SHP77 (cell line): Measurements from ENCODE around the gene ARHGEF12.
A peak's percentile ranks its signal among the peaks of the same experiment; 100 is the strongest.
"Not testable (repeated sequence)": the region's sequence is repeated elsewhere in the genome, so short reads cannot be mapped to it uniquely, and the experiment has no call there.

Source experiments
- DNase-seq, 2 experiments: peaks; one replicate each; lab custom pipeline; 2025; lab: John Stamatoyannopoulos, UW

The ARHGEF12 gene

DNA sequence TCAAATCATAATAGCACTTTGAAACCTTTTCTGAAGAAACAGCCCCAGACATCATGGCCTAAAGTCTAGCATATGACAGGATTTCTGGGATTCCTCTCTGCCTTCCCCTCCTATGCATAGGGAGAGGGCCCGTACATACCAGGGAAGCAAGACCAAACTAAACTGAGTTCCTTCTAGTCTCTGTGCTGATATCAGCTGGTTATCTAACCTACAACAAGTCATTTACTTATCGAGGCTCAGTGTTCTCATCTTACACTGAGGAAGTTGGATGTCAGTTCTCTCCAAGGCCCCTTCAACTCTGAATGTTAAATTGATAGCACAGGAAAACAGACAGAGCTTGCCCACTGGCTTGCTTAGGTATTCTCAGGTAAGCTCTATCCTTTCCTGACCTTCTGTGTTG lies 158.4 kb downstream of the ARHGEF12 start:
- no peak for DNase-seq

DNA sequence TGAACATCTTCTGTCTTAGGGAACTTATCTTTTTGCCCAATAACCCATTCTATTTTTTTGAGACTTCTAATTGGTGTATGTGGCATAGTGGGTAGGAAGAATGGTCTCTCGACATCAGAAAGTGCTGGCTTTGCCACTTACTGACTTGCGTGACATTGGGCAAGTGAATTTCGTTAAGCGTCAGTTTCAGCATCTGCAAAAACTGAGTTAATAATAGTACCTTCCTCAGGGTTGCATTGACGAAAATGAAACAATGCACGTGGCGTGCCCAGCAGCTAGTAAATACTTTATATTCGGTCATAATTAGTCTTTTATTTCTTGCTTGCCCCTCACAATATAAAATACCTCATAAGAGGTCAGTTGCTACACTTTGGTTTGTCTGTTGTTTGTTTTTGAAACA lies 162.9 kb downstream of the ARHGEF12 start:
- no peak for DNase-seq

DNA sequence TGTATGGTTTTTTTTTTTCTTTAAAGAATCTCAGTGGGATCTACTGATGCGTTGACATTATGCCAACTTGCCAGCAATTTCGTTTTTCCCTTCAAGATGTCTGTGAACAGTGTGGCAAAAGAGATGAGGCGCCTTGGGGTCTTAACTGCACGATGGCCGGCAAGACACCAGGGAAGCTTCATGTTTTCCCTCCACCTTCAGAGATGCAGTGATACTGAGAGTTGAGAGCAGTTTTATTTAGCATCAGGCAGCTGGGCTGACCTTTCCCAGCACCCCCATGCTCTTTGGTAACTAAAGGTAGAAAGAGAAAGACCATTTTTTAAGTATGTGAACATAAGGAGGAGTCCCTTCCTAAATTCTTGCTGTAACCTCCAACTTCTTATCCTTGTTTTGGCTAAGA lies 163.6 kb downstream of the ARHGEF12 start:
- DNase-seq = no peak

DNA sequence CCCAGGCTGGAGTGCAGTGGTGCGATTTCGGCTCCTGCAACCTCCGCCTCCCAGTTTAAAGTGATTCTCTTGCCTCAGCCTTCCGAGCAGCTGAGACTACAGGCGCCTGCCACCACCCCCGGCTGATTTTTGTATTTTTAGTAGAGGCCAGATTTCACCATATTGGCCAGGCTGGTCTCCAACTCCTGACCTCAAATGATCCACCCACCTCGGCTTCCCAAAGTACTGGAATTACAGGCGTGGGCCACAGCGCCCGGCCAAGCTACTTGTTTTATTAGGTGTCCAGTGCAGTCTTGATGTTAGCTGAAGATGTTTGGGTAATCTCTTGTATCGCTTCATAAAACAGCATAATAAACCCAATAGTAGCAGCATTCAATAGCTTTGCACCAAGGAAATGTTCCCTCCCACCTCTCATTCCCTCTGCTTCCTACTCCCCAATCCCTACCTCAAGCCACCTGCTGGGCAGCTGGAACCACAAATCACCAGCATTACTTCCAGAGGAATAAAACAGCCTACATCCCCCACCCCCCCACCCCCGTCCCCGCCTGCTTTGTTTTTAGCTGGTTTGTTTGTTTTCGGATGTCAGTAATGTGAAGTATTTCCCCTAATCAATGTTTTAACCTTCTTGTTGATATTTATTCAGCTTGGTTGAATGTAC lies 164.3 kb downstream of the ARHGEF12 start:
- DNase-seq = peak in 1 of 2 experiments; percentile 52

DNA sequence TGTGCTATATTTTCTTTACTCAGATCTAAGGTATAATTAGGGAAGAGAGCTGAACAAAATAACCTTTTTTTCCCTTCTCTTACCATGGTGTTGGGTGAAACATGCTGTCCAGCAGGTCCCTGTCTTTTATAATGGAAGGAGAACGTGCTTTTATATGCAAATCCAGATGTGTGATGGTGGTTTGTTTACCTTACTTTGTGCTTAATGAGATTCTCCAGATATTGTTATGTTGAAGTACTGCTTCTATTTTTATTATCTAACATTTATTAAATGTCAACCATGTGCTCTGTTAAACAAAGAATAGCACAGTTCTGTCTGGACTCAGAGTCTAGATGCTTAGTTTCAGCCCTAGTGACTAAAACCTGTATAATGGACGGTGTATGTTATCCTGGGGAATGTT lies 165.2 kb downstream of the ARHGEF12 start:
- DNase-seq = no peak

DNA sequence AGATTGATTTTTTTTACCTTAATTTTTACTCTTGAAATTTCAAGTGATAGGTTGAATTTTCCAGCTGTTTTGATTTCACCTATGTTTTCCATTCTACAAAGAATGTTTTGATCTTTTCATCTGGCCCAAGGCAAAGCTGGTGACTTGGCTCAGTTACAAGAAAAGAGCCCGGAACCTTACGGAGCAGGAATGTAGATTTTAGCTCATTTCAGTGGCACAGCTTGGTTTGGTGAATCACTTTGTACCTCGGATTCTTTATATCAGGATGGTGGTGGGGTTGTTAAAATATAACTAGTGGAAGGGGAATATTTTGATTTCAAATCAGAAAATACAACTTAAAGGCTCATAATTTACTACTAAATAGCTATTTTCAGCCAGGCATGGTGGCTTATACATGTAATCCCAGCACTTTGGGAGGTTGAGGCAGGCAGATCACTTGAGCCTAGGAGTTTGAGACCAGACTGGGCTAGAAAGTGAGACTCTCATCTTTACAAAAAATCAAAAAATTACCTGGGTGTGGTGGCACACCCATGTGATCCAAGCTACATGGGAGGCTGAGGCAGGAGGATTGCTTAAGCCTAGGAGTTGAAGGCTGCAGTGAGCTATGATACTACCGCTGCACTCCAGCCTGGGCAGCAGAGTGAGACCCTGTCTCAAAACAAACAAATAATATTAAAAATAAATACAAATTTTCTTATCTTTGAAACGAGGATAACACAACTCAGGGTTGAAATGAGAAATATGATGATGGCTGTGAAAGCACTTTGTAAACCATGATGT lies 166.0 kb downstream of the ARHGEF12 start:
- DNase-seq = no peak

DNA sequence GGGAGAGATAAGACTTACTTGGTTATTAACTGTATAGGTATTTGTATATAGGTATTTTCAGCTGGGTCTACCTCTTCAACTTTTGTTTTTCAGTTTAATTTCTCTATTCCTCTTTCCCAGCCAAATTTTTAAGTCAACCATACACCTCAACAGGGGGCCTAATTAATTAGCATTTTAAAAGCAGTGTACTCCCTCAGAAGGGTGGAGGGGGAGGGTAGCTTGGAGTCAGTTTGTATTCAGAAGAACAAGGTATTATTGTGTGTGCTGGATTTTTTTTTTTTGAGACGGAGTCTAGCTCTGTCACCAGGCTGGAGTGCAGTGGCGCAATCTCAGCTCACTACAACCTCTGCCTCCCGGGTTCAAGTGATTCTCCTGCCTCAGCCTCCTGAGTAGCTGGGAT lies 167.3 kb downstream of the ARHGEF12 start:
- DNase-seq = not testable (repeated sequence)

DNA sequence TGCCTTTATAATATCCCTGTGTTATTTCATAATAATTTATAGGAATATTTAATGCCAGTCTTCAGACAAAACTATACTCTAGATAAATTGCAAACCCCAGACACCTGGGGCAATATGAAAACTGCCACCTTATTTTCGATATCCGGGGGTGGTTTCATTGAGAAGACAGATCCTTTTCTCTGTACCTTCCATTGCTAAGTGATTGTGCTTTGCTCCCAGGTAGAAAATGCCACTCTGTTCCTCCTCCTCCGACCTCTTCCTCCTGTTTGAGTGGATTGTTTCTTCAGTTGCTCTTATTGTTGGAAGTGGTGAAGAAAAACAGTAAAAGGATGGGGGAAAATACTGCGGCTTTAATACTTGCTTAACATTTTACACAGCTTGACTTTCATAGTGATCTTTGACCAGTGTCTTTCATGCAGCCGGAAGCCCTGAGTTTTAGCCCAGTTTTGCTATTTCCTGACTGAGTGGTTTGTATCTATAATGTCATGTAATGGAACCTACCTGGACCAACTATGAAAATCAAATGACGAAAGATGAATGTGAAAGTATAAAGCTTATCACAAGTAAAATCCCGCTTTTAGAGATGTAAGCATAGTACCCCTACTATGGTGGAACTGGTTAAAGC lies 169.7 kb downstream of the ARHGEF12 start:
- no peak for DNase-seq

DNA sequence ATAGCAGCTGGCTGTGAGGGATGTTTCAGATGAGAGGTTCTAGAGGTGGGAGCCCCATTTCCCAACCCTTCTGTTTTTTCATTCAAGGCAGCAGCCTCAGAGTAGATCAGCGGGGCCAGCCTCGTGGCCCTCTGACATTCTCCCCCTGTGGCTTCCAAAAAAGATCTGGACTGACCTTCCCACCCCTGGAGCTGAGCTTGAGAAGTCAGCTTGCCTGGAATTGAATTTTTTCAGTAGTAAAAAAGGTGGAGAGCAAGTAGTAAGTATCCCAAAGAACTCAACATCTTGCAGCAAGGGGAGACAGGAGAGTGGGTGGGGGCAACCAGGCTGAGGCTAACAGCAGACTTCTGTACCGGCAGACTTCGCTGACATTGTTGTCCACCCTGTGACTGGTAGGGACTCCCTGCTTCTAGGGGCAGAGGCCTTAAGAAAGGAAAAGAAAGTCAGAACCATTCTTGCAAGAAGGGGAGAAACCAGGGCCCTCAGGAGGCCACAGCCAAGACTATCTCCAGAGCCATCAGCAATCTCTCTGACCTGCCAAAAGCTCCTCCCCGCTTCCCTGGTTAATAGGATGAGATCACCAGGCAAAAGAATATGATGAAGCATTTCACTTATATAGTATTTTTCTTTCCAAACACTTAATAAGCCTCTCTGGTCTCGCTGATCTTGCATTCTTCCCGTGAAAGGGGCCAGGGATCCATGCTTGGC lies 173.3 kb downstream of the ARHGEF12 start:
- DNase-seq = no peak

DNA sequence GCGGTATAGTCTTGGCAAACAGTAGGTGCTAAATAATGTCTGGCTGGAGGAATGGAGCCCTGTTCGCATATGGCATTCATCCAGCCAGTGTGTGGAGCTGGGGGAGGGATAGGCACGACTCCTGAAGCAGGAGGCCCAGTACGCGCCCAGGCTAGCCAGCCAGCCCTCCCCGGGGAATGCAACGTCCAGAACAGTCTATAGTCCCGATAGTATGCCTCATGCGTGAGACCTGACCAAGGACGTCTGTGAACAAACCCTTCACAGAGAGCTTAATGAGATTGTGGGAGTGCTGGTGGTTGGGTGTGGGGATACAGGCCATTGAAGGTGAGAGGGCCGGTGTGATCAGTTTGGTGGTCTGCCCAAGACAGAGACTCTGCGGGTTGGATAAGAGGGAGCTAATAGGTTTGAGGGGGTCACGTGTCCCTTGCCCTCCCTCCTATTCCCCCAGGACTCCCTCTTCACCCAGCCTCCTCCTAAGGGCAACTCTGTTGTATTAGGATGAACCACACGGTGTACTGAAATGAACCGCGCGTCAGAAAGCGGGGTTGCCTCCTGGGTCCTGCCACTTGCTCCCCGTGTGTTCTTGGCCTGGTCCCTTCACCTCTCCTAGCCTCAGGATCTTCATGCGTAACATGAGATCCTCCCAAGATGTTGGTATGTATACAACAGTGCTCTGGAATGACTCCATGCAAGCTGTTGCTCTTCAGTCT lies 174.3 kb downstream of the ARHGEF12 start:
- DNase-seq = no peak

DNA sequence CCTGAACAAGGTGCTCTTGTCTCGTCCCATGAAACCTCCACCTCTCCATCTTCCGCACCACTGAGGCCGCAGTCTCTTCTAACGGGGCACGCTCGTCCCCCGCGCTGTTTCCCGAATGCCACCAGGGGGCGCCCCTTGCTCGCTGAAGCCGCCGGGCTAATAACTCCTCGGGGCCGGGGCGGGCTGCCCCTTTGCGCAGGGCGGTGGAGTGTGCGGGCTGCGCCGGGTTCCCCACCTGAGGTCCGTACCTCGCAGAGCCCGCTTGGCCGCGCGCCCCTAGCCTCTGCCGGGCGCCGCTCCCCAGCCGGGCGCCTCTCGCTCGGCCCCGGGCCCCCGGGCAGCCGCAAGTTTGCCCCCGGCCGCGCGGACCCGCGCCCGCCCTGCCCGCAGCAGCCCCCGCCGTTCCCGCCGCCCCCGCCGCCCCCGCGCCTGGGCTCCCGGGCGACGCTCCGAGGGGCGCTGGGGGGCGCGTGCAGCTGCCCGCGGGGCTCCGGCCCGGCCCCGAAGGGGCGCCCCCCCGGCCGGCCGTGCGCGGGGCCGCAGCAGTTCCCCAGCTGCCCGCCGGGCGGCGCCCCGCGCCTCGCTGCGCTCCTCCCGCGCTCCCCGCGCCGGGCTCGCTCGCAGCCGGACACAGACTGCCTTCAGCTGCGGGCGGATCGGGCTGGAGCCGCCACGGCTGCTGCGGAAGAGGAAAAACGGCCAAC lies 175.1 kb downstream of the ARHGEF12 start, which contains the start of gene GRIK4:
Gene GRIK4 (plus strand): TSS at position 633 of the 704 bp plus-strand sequence. CDS start 148,571 bp downstream, outside the sequence.
- peak; percentile 59 to 68 for DNase-seq

DNA sequence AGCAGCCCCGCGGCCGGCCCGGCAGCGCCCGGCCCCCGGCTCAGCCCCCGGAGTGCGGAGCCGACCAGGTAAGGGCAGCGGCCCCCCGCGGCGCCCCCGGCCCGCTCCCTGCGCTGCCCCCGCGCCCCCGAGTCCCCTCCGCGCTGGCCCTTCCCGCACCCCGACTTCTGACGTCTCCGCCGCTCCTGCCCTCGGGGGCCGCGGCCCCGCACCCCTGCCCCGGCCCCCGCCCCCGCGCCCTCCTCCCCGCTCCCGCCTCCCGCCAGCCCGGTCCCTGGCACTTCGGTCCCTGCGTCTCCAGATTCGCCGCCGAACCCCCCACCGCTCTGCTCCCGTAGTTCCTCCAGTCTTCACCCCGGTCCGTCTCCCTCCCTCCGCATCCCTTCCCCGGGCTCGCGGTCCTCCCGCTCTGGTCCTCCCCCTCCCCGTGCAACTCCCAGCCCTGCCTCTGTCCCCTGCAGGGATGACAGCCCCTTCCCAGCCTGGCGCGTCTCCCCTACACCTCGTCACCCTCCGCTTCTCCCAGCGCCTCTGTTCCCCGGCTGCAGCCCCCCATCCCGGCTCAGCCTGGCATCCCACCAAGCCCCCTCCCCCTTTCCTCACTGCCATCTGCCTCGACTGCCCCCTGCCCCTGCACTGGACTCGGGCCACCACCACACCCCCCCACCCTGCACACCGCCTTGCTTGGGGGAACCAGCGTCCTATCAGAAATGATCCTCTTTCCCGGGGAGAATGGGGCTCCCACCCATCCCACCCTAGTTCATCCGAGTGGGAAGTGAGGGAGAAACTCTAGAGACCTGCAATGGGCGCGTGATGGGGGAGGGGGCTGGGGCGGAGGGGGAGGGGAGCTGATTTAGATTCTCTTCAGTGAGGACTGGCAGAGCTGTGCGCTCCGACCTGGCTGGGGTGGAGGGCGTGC lies 175.9 kb downstream of the ARHGEF12 start:
- no peak for DNase-seq

DNA sequence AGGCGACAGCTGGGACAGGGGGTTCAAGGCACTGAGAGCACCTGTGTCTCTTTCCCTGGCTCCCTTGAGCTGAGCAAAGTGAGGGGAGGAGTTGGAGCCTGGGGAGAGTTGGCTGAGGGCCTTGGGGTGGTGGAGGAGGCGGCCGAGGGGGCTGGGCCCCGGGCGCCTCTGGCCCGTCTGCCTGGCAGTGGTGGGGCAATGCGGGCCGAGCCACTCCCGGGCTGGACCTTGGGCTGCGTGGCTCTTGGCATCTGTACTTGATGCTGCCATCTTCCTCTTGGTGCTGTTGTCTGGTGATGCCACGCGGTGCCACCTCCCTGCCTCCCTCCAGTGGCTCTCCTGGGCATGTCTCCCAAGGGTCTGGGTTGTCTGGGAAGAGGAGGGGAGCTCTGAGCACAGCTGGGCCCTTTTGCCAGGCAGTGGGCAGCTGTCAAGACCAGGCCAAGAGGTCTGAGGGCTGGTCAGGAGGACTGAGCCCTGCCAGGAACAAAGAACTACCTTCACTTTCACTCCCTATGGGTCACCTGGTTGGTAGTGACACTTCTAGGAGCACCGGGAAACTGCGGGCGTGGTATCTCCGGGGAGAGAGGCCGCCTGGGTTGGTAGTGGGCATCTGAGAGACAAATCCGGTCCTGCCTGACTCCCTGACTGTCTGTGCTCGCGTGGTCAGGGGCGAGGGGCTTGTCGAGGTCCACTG lies 176.7 kb downstream of the ARHGEF12 start:
- no peak for DNase-seq

DNA sequence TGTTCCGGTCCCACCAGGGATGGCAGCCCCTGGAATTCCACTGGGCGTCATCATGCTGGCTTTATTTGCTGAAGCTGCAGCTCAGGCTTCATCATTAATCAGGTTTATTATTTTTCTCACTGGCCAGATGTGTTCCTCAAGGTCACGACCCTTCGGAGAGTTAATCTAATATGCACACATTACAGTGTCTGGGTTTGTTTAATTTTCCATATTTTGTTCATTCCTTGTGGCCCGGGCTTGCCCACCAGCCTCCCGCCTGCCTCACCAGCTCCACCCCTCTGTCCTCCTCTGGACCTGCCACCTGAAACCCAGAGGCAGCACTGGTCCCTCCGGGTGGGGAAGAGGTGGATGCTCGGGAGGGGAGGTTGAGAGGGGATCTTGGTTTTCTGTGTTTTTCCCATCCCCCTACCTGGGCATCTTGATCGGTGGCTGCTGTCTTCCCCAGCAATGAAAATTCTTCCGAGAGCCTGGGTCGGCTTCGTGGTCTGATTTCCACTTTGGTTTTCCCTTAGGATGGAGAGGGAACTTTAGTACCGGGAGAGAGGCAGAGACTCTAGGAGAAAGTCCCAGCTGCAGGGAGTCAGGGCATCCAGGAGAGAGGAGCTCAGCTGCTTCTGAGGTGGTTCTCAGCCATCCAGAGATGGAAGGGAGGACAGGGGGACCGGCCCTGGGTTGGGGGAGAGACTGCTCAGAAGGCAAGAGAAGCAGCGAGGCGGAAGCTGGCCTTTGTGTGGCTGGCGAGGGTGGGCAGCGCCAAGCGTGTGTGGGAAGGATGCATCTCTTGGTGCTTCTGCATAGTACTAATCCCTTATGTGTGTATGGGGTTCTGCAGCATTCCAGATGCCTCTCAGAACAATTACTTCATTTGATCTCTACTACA lies 177.5 kb downstream of the ARHGEF12 start:
- DNase-seq = no peak

DNA sequence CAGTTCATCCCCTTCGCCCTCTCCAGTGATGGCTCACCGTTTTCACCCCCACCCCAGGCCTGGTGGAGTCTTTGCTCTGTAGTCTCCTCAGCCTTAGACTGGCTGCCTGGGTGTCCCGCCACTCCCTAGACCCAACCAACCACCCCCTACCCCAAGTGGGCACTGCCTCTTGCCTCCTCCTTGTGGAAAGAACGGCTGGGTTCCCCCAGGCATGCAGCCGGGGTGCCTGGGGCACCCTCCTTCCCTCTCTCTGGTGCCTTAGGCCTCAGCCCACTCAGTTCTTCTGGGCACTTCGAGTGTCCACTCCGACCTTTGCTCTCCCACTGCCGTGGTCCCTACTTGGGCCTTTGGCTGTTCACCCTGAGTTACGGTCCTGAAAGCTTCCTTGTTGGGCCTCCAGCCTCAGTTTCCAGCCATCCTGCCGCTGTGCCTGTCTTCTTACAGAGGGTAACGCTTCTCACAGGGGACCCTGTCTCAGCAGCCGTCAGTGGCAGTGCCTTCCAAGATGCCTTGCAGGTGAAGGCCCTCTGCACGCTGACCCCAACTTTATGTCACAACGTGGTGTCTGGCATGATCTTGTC lies 178.4 kb downstream of the ARHGEF12 start:
- no peak for DNase-seq

DNA sequence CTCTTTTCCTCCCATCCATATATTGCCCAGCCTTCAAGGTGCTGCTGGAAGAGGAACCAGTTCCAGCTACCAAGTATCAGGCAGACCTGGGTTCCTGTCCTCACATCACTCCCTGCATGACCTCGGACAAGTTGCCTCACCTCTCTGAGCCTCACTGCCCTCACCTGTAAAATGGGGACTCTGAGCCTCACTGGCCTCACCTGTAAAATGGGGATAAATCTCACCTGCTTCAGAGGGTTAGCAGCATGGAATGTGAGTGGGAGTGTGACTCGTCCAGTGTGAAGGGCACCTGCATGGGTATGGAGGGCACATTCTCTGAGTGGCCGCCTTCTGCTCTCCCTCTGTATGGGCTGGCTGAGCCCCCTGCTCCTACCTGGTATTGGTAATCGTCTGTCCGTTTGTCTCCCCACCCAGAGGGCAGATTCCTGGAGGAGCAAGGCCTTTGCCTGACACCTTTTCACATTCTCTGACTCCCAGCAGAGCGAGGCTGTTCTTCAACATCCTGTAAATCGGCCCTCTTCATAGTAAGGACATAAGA lies 179.0 kb downstream of the ARHGEF12 start:
- DNase-seq = no peak

DNA sequence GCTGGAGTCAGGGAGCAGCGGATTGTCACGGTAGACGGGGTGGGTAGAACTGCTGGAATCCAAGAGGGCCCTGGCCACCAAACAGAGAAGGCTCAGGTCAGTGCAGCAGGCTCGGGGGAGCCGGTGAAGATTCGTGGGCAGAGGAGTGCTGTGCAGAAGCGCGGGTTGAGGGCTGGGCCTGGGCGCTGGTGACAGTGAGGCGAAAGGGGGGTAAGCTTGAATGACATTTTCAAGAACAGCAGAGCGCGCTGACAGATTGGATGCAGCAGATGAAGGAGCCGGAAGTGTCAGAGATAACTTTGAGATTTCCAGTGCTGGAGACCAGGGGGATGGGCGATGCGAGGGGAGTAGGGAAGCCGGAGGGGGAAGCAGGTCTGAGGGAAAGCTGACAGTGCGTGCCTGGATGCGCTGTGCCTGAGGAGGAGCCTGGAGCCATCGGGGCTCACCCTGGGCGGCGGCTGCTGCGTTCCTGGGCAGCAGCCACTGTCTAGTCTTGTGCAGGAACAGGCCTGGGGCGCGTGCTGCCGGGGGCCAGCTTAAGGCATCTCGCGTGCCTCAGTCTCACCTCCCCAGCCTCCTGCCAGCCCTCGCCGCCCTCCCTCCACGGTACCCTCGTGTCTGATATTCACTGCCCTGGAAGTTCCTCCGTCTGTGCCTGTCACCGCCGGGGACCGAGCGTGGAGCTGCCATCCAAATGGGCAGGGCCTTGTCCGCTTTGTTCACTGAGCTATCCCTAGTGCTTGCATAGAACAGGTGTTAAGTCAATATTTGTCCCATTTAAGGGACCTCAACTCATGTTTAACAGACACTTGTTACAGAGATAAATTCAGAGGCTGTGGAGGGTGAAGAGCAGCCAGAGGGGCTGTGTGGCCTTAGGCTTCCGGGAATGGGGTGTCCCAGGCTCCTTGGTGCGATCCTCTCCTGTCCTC lies 180.5 kb downstream of the ARHGEF12 start:
- DNase-seq = no peak
